Stimulated activated CD4-positive, alpha-beta T cell treated with anti-CD3 and anti-CD28 coated beads, TNF-alpha, amount 100 ng/mL, for 24 hours (primary cell): Measurements from ENCODE around the gene PPM1H.

Source experiments
- DNase-seq, 3 experiments: peaks; one replicate each; pipeline ENCODE4 v3.0.0-alpha.2; 2020; ENCODE audit warnings: low read depth in 3 of 3

Gene PPM1H

GRCh38 chr12:62618930-62619329 is 316.0 kb downstream of the PPM1H start:
- DNase-seq = no peak

GRCh38 chr12:62618319-62618718 is 316.6 kb downstream of the PPM1H start:
- no peak for DNase-seq

- no peak for DNase-seq
Observed at GRCh38 chr12:62613081-62613480, 321.9 kb downstream of the PPM1H start.

GRCh38 chr12:62606654-62607053 is 328.3 kb downstream of the PPM1H start:
- DNase-seq = no peak

GRCh38 chr12:62605981-62606380 is 329.0 kb downstream of the PPM1H start:
- DNase-seq = no peak

GRCh38 chr12:62604871-62605270 is 330.1 kb downstream of the PPM1H start:
- no peak for DNase-seq

GRCh38 chr12:62604373-62604772 is 330.6 kb downstream of the PPM1H start:
- no peak for DNase-seq

- no peak for DNase-seq
Observed at GRCh38 chr12:62603811-62604098, 331.2 kb downstream of the PPM1H start.

GRCh38 chr12:62603061-62603810 is 331.7 kb downstream of the PPM1H start:
- DNase-seq = peak; percentile 54 to 72 (median 63)

- peak; percentile 74 to 85 (median 75) for DNase-seq
Observed at GRCh38 chr12:62602255-62603060, 332.5 kb downstream of the PPM1H start.

GRCh38 chr12:62601765-62602164 is 333.2 kb downstream of the PPM1H start:
- DNase-seq = no peak

- no peak for DNase-seq
Observed at GRCh38 chr12:62599854-62600437, 335.0 kb downstream of the PPM1H start.

GRCh38 chr12:62598846-62599245 is 336.1 kb downstream of the PPM1H start:
- DNase-seq = no peak

GRCh38 chr12:62597253-62597652 is 337.7 kb downstream of the PPM1H start:
- DNase-seq = no peak
